ENCODE measurements around the gene WNT2.
A peak's percentile ranks its signal among the peaks of the same experiment; 100 is the strongest.
"Not testable (repeated sequence)": the region's sequence is repeated elsewhere in the genome, so short reads cannot be mapped to it uniquely, and the experiment has no call there.

WNT2 gene

GRCh38 chr7:117308891-117309290 lies 14.0 kb downstream of the WNT2 start:
- DNase-seq (ENCODE audit: low spot score) = no peak

- no peak for DNase-seq (ENCODE audit: low spot score)
Measured at GRCh38 chr7:117302396-117302795, 20.5 kb downstream of the WNT2 start.

- not testable (repeated sequence) for DNase-seq (ENCODE audit: low spot score)
Measured at GRCh38 chr7:117300506-117300905, 22.4 kb downstream of the WNT2 start.

- DNase-seq (ENCODE audit: low spot score) = no peak
Measured at GRCh38 chr7:117297606-117298005, 25.3 kb downstream of the WNT2 start.

- DNase-seq (ENCODE audit: low spot score) = no peak
Measured at GRCh38 chr7:117296066-117296465, 26.8 kb downstream of the WNT2 start.

GRCh38 chr7:117285826-117286225 lies 37.0 kb downstream of the WNT2 start:
- no peak for DNase-seq (ENCODE audit: low spot score)

- no peak for DNase-seq (ENCODE audit: low spot score)
Measured at GRCh38 chr7:117284692-117285091, 38.2 kb downstream of the WNT2 start.

GRCh38 chr7:117283779-117284178 lies 39.1 kb downstream of the WNT2 start:
- DNase-seq (ENCODE audit: low spot score) = no peak

GRCh38 chr7:117283371-117283770 lies 39.5 kb downstream of the WNT2 start:
- no peak for DNase-seq (ENCODE audit: low spot score)

GRCh38 chr7:117282239-117282812 lies 40.5 kb downstream of the WNT2 start:
- no peak for DNase-seq (ENCODE audit: low spot score)

GRCh38 chr7:117281562-117281961 lies 41.3 kb downstream of the WNT2 start:
- no peak for DNase-seq (ENCODE audit: low spot score)

- DNase-seq (ENCODE audit: low spot score) = no peak
Measured at GRCh38 chr7:117279931-117280557, 42.8 kb downstream of the WNT2 start.

- DNase-seq (ENCODE audit: low spot score) = no peak
Measured at GRCh38 chr7:117279203-117279602, 43.7 kb downstream of the WNT2 start.

GRCh38 chr7:117278040-117278439 lies 44.8 kb downstream of the WNT2 start:
- no peak for DNase-seq (ENCODE audit: low spot score)

GRCh38 chr7:117277576-117277975 lies 45.3 kb downstream of the WNT2 start:
- DNase-seq (ENCODE audit: low spot score) = no peak

GRCh38 chr7:117274951-117275350 lies 47.9 kb downstream of the WNT2 start:
- DNase-seq (ENCODE audit: low spot score) = no peak

- no peak for DNase-seq (ENCODE audit: low spot score)
Measured at GRCh38 chr7:117273814-117274225, 49.0 kb downstream of the WNT2 start.

GRCh38 chr7:117273325-117273724 lies 49.5 kb downstream of the WNT2 start:
- no peak for DNase-seq (ENCODE audit: low spot score)

- no peak for DNase-seq (ENCODE audit: low spot score)
Measured at GRCh38 chr7:117272017-117272759, 50.7 kb downstream of the WNT2 start.

GRCh38 chr7:117271566-117271965 lies 51.3 kb downstream of the WNT2 start:
- DNase-seq (ENCODE audit: low spot score) = no peak

GRCh38 chr7:117270371-117270770 lies 52.5 kb downstream of the WNT2 start:
- DNase-seq (ENCODE audit: low spot score) = no peak

GRCh38 chr7:117269886-117270285 lies 53.0 kb downstream of the WNT2 start:
- peak; percentile 44 for DNase-seq (ENCODE audit: low spot score)

GRCh38 chr7:117269417-117269816 lies 53.4 kb downstream of the WNT2 start:
- peak; percentile 97 for DNase-seq (ENCODE audit: low spot score)

All from RKO (cell line).